ENCODE measurements around the gene CFAP299.
A peak's percentile ranks its signal among the peaks of the same experiment; 100 is the strongest.

CFAP299 gene

GRCh38 chr4:80922941-80923340, 587.4 kb downstream of the CFAP299 start:
- DNase-seq (ENCODE audit: low spot score): no peak

- no peak for DNase-seq (ENCODE audit: low spot score)
These were observed 589.8 kb downstream of the CFAP299 start for GRCh38 chr4:80925293-80925692.

- DNase-seq (ENCODE audit: low spot score): no peak
These were observed 590.9 kb downstream of the CFAP299 start for GRCh38 chr4:80926446-80926845.

- DNase-seq (ENCODE audit: low spot score): no peak
These were observed 591.4 kb downstream of the CFAP299 start for GRCh38 chr4:80926891-80927290.

- DNase-seq (ENCODE audit: low spot score): no peak
These were observed 591.9 kb downstream of the CFAP299 start for GRCh38 chr4:80927420-80927819.

- no peak for DNase-seq (ENCODE audit: low spot score)
These were observed 596.1 kb downstream of the CFAP299 start for GRCh38 chr4:80931631-80932081.

GRCh38 chr4:80948141-80948540, 612.6 kb downstream of the CFAP299 start:
- no peak for DNase-seq (ENCODE audit: low spot score)

- no peak for DNase-seq (ENCODE audit: low spot score)
These were observed 613.5 kb downstream of the CFAP299 start for GRCh38 chr4:80948995-80949394.

- DNase-seq (ENCODE audit: low spot score): no peak
These were observed 620.9 kb downstream of the CFAP299 start for GRCh38 chr4:80956421-80956820.

- no peak for DNase-seq (ENCODE audit: low spot score)
These were observed 627.5 kb downstream of the CFAP299 start for GRCh38 chr4:80963051-80963450.

- no peak for DNase-seq (ENCODE audit: low spot score)
These were observed 631.8 kb downstream of the CFAP299 start for GRCh38 chr4:80967346-80967745.

GRCh38 chr4:80980239-80980638, 644.7 kb downstream of the CFAP299 start:
- no peak for DNase-seq (ENCODE audit: low spot score)

- no peak for DNase-seq (ENCODE audit: low spot score)
These were observed 650.5 kb downstream of the CFAP299 start for GRCh38 chr4:80986011-80986410.

GRCh38 chr4:80989921-80990544, 654.5 kb downstream of the CFAP299 start:
- peak; percentile 33 for DNase-seq (ENCODE audit: low spot score)

GRCh38 chr4:80990851-80991250, 655.3 kb downstream of the CFAP299 start:
- no peak for DNase-seq (ENCODE audit: low spot score)

GRCh38 chr4:80999943-81000342, 664.4 kb downstream of the CFAP299 start:
- no peak for DNase-seq (ENCODE audit: low spot score)

GRCh38 chr4:81003597-81004111, 668.1 kb downstream of the CFAP299 start:
- no peak for DNase-seq (ENCODE audit: low spot score)

- no peak for DNase-seq (ENCODE audit: low spot score)
These were observed 671.9 kb downstream of the CFAP299 start for GRCh38 chr4:81007417-81007816.

All from globus pallidus (tissue), 1 donor.